Stimulated activated effector memory CD8-positive, alpha-beta T cell treated with anti-CD3 and anti-CD28 coated beads, Interleukin-12 subunit alpha, Interleukin-12 subunit beta, amount 100 ng/mL, for 72 hours (primary cell): ENCODE results near the gene ZNF628.

Experiments
- ATAC-seq: fragments of 150-1000 bp; cut with Tn5 transposase; 2 replicates; pipeline ENCODE4 v1.10.0; 2021
- DNase-seq, 2 donors: peaks; one replicate each; pipeline ENCODE4 v3.0.0; 2021 to 2022; ENCODE audit warnings: low spot score in 2 of 2
- H3K27ac Mint-ChIP-seq: one replicate; pipeline ENCODE4 v1.8.0; 2022; ENCODE audit warnings: mild to moderate bottlenecking, mixed read lengths
- H3K36me3 Mint-ChIP-seq: one replicate; pipeline ENCODE4 v1.8.0; 2022; ENCODE audit warnings: mild to moderate bottlenecking, mixed read lengths
- H3K4me1 Mint-ChIP-seq: one replicate; pipeline ENCODE4 v1.8.0; 2022; ENCODE audit warnings: mixed read lengths
- H3K4me3 Mint-ChIP-seq: one replicate; pipeline ENCODE4 v1.8.0; 2022; ENCODE audit warnings: mild to moderate bottlenecking, mixed read lengths
- H3K9me3 Mint-ChIP-seq: one replicate; pipeline ENCODE4 v1.8.0; 2022; ENCODE audit warnings: mixed read lengths

Gene ZNF628

DNA sequence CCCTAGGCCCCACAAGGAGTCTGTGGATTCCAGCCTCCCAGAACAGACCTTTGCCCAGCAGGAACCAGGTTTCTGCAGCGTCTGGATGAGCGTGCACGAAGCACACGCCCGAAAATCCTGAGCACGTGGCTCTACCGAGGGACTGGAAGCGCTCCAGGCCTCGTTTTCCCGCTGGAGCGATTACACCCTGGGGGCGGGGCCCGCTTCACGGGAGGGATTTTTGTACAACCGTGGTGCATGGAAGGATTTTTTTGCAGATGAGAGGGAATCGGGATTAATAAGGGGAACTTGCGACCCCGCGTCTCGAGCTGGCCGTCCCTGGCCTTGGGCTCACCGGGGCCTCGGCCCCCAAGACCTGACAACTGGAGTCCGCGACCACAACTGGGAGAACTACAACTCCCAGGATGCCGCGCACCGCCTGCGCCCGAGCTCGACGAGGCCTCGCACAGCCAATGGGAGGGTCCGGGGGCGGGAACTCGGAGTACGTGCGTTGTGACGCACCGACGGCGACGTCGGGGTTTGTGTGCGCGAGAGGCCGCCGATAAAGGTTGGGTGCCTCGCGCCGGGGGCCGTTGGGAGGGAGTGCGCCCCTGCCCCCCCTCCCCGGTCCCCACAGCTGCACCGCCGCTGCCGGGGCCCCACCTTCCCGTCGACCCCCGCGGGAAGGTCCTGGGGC, at the start of gene ZNF628:
Gene ZNF628, plus strand, starts transcription at position 518 of the 676 bp plus-strand sequence. CDS start 3,294 bp downstream, outside the sequence.
- Mint-ChIP-seq H3K9me3 (no peaks in the 10 kb centered on the region), H3K27ac (peak within 1 kb of the TSS; percentile 92), H3K4me3 (peak within 1 kb of the TSS; percentile 85), H3K36me3 (peaks cover 21% of the 10 kb centered on the region), H3K4me1 (peaks cover 33% of the 10 kb centered on the region)
- ATAC-seq (peak; percentile 95), DNase-seq (peak; percentile 90 to 96)

DNA sequence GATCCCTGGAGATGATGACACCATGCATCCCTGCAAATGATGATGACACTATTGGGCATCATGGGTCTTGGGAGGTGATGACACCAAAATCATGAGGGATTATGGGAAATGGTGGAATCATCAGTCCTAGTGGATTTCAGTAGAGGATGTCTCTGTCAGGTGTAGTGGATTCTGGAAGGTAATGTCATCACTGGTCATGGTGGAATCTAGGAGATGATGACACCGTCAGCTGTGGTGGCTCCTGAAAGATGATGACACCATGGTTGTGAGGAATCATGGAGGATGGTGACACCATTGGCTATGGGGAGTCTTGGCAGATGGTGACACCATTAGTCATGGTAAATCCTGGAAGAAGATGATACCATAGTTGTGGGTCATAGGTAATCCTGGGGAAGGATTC, 45.2 kb upstream of the ZNF628 start:
- H3K4me3 Mint-ChIP-seq = no peak overlapping the region
- no peaks in the 10 kb centered on the region for H3K36me3 Mint-ChIP-seq
- H3K27ac Mint-ChIP-seq = no peak overlapping the region
- no peak for ATAC-seq
- no peaks in the 10 kb centered on the region for H3K9me3 Mint-ChIP-seq
- DNase-seq = no peak
- no peaks in the 10 kb centered on the region for H3K4me1 Mint-ChIP-seq

DNA sequence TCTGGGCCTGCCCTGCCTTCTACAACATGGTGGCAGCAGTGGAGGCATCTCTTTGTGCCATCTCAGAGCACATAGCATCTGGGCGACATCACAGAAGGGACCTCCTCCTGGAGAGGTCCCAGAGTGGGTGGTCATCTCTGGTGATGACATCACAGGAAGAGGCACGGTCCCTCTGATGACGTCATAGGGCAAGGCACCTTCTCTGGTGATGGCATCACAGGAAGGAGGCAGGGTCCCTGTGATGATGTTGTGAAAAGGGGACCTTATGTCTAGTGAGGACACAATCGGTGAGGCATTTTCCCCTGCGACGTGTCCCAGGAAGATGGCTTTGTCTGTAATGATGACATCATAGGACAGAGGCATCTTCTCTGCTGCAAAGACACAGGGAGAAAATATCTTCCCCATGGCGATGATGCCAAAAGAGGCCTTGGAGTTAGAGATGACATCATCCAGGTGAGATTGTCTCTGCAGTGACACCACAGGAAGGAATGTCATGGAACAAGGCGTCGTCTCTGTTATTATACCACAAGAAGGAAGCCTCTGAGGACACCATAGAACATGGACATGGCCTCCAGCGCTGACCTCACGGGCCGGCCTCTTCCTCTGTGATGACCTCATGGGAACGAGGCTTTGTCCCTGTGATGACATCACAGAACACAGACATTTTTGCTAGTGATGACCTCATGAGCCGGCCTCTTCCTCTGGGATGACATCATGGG, 44.0 kb upstream of the ZNF628 start:
- H3K36me3 Mint-ChIP-seq = no peaks in the 10 kb centered on the region
- DNase-seq = no peak
- H3K4me1 Mint-ChIP-seq = no peaks in the 10 kb centered on the region

DNA sequence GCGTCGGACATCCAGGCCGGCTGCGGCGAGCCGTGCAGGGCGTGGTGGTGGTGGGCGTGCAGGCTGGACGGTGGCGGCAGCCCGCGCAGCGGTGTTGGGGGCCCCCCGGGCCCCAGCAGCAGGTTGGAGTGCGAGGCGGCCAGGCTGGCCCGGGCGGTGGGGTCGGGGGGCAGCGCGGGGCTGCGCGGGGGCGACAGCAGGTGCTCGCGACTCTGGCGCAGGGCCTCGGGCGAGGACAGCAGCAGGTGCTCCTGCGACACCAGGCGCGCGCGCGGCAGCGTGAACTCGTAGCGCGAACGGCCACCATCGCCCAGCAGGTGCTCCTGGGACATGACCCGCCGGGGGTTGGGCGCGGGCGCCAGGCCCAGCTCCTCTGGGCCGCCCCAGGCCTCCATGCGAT, 43.1 kb upstream of the ZNF628 start:
- no peaks in the 10 kb centered on the region for H3K9me3 Mint-ChIP-seq
- no peak overlapping the region for H3K27ac Mint-ChIP-seq
- no peak for ATAC-seq
- no peak for DNase-seq
- H3K36me3 Mint-ChIP-seq = no peaks in the 10 kb centered on the region
- no peak overlapping the region for H3K4me3 Mint-ChIP-seq
- H3K4me1 Mint-ChIP-seq = no peaks in the 10 kb centered on the region

More for the DNA sequence above, 44.0 kb upstream of the ZNF628 start:
- Mint-ChIP-seq H3K9me3 (no peaks in the 10 kb centered on the region), H3K27ac (no peak overlapping the region), H3K4me3 (no peak overlapping the region)
- no peak for ATAC-seq

DNA sequence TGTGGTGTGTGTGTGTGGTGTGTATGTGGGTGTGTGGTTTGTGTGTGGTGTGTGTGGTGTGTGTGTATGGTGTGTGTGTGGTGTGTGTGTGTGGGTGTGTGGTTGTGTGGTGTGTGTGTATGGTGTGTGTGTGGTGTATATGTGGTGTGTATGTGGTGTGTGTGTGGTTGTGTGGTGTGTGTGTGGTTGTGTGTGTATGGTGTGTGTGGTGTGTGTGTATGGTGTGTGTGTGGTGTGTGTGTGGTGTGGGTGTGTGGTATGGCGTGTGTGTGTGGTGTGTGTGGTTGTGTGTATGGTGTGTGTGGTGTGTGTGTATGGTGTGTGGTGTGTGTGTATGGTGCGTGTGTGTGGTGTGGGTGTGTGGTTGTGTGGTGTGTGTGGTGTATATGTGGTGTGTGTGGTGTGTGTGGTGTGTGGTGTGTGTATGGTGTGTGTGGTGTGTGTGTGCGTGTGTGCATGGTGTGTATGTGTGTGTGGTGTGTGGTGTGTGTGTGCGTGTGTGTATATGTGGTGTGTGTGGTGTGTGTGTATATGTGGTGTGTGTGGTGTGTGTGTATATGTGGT, 42.0 kb upstream of the ZNF628 start:
- ATAC-seq = no peak
- no peak for DNase-seq
- Mint-ChIP-seq H3K27ac (no peak overlapping the region), H3K4me1 (peaks cover 6% of the 10 kb centered on the region), H3K36me3 (no peaks in the 10 kb centered on the region), H3K4me3 (no peak overlapping the region), H3K9me3 (no peaks in the 10 kb centered on the region)

DNA sequence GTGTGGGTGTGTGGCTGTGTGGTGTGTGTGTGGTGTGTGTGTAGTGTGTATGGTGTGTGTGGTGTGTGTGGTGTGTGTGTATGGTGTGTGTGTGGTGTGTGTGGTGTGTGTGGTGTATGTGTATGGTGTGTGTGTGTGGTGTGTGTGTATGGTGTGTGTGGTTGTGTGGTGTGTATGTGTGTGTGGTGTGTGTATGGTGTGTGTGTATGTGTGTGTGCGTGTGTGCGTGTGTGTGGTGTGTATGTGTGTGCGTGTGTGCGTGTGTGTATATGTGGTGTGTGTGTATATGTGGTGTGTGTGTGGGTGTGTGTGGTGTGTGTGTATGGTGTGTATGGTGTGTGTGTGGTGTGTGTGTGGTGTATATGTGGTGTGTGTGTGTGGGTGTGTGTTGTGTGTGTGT, 41.4 kb upstream of the ZNF628 start:
- Mint-ChIP-seq H3K4me1 (peaks cover 7% of the 10 kb centered on the region), H3K4me3 (no peak overlapping the region), H3K36me3 (no peaks in the 10 kb centered on the region), H3K9me3 (no peaks in the 10 kb centered on the region), H3K27ac (no peak overlapping the region)
- no peak for DNase-seq
- ATAC-seq = no peak

DNA sequence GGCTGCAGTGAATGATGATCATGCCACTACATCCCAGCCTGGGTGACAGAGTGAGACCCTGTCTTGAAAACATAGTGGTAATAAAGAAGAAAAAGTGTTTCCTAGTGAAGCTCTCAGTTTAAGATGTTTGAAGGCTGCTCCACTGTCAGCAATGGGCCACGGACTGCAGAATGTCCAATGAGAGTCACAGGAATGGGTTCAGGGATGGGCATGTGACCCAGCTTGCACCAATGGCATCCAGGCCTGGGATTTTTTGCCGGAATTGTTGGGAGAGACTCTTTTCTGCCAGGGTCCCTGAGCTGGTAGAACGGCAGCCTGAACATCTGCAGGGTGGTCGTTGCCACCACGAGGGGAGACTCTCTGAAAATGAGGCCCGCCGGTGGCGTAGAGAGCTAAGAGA, 39.6 kb upstream of the ZNF628 start:
- Mint-ChIP-seq H3K9me3 (no peaks in the 10 kb centered on the region), H3K4me3 (no peak overlapping the region), H3K36me3 (no peaks in the 10 kb centered on the region), H3K4me1 (peaks cover 19% of the 10 kb centered on the region), H3K27ac (no peak overlapping the region)
- DNase-seq (no peak), ATAC-seq (no peak)

DNA sequence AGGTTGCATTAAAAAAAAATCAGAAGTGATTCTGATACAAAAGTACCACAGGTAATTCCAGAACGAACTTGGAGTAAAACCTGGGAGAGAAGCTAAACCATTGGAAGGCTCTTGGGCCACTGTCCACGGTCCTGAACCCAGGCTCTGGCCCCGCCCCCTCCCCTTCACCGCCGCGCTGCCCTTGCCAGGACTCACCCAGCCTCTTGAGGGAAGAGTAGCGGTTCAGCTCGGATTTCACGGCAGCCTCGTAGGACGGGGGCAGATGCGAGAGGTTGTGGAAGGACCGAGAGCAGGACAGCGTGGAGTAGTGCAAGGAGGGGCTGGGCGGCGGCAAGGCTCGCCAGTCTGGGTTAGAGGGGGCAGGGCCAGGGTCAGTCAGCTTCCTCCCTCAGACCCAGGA, 39.0 kb upstream of the ZNF628 start:
- H3K27ac Mint-ChIP-seq = no peak overlapping the region
- H3K4me1 Mint-ChIP-seq = peaks cover 19% of the 10 kb centered on the region
- no peaks in the 10 kb centered on the region for H3K36me3 Mint-ChIP-seq
- H3K4me3 Mint-ChIP-seq = no peak overlapping the region
- H3K9me3 Mint-ChIP-seq = no peaks in the 10 kb centered on the region
- no peak for ATAC-seq
- DNase-seq = no peak

DNA sequence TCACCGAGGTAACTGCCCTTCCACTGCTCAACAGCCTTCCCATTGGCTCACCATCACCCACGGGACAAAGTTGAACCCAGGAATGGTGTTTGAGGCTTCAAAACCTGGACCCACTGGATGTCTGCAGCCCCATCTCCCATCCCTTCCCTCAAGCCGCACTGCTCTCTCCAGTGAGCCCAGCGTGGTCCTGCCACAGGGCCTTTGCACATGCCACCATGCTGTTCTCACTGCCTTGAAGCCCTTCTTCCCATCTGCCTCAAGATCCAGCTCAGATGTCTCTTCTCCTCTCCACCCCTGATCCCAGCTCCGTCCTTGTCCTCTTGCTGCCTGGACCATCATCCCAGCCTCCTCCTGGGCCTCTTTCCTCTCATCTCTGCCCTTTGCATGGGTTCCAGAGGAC, 37.4 kb upstream of the ZNF628 start:
- Mint-ChIP-seq H3K36me3 (no peaks in the 10 kb centered on the region), H3K27ac (no peak overlapping the region), H3K9me3 (no peaks in the 10 kb centered on the region), H3K4me3 (no peak overlapping the region), H3K4me1 (peaks cover 25% of the 10 kb centered on the region)
- DNase-seq (no peak), ATAC-seq (no peak)

DNA sequence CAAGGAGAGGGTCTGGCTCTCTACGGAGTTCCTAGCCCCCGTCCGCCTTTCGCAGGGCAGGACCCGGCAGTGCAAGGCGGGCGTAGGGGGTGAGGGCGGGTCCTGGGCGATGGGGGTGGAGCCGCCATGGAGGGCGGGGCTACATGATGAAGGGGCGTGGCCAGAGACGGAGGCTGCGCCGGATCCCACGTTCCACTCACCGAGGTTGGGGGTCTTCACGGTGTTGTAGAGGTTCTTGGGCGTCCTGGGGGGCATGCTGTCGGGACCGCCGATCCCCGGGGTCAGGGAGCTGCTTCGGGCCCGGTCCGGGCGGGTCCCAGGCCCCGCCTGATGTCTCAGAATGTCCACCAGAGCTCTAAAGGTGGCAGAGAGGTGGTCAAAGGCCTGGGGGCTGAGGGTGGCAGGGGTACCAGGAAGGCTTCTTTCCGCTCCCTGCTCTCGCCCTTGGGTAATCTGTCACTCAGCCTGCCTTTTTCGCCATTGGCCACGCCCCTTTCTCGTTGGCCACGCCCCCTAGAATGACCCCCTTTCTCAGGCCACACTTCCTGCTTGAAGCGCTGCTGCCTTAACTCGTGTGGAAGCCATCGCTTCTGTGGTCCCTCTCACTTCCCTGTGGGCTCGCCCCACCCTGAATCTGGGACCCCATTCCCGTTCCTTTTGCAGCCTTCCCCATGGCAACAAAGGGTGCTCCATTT, 35.9 kb upstream of the ZNF628 start:
- ATAC-seq (peak; percentile 31), DNase-seq (no peak)
- H3K9me3 Mint-ChIP-seq = no peaks in the 10 kb centered on the region
- peaks cover 25% of the 10 kb centered on the region for H3K4me1 Mint-ChIP-seq
- peak overlapping the region; percentile 44 for H3K4me3 Mint-ChIP-seq
- H3K27ac Mint-ChIP-seq = peak overlapping the region; percentile 8
- no peaks in the 10 kb centered on the region for H3K36me3 Mint-ChIP-seq

DNA sequence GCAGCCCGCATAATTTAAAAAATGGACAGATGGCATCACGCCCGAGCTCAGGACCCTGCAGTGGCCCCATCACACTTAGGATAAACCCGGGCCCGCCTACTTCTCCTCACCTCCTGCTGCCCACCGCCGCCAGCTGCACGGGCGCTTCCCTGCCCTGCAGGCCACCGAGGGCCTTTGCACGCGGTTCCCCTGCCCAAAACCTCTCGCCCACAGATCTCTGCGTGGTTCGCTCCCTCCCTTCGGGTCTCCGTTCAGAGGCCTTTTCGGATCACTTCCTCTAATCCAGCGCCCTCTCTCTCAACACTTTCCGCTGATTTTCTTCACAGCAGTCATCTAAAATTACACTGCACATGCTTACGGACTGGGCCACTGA, 35.1 kb upstream of the ZNF628 start:
- peaks cover 25% of the 10 kb centered on the region for H3K4me1 Mint-ChIP-seq
- no peaks in the 10 kb centered on the region for H3K36me3 Mint-ChIP-seq
- H3K4me3 Mint-ChIP-seq = peak overlapping the region; percentile 44
- ATAC-seq (no peak), DNase-seq (no peak)
- no peaks in the 10 kb centered on the region for H3K9me3 Mint-ChIP-seq
- H3K27ac Mint-ChIP-seq = no peak overlapping the region

DNA sequence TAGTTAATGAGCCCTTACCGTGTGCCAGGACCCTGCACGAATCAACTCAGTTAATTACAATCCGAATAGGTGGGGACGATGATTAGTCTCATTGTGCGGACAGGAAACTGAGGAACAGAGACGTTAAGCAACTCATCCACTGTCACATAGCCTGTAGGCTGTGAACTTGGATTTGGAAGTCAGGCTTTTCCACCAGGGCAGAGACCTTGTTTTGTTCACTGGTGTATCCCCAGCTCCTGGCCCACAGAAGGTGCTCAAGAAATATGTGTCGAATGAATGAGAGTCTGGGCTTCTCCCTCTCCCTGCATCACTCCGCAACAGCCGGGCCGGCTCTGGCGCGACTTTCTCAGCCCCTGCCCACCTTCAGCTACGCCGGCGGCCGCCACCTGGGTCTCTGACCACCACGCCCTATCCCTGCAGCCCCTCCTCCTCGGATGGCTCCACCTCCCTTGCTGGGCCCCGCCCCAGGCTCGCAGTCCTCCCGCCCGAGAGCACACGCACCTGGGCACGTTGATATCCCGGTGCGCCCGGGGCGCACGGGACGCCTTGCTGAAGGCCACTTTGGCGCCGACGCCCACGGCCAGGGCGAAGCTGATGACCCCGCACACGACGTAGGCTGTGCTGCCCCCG, 34.6 kb upstream of the ZNF628 start:
- DNase-seq (no peak), ATAC-seq (no peak)
- Mint-ChIP-seq H3K4me3 (peak overlapping the region; percentile 44), H3K9me3 (no peaks in the 10 kb centered on the region), H3K27ac (no peak overlapping the region), H3K36me3 (no peaks in the 10 kb centered on the region), H3K4me1 (peaks cover 25% of the 10 kb centered on the region)

DNA sequence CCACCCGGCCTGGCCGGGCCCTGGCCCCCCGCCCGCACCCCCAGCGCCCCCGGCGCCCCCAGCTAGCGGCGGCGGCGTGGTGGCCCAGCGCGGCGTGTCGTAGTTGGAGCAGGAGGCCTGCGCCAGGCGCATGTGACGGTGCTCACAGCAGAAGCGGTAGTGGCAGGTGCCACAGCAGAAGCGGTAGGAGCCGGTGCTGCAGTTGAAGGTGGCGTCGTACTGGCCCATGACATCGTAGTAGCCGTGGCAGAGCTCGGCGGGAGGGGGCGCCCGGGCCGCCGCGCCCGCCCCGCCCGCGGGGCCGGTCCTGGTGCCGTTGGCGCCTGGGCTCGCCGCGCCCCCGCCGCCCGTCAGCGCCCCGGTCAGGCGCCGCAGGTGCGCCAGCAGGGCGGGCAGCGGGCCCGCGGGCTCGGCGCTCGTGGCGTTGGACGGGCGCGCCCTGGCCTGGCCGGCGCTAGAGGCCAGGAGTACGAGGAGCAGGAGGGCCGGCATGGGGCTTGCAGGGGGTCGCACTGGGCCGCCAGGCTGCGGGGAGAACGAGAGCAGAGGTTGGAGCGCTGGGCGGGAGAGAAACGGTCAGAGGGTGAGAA, 34.0 kb upstream of the ZNF628 start:
- Mint-ChIP-seq H3K4me3 (no peak overlapping the region), H3K4me1 (peaks cover 25% of the 10 kb centered on the region), H3K27ac (no peak overlapping the region), H3K36me3 (no peaks in the 10 kb centered on the region), H3K9me3 (no peaks in the 10 kb centered on the region)
- DNase-seq = no peak
- no peak for ATAC-seq

DNA sequence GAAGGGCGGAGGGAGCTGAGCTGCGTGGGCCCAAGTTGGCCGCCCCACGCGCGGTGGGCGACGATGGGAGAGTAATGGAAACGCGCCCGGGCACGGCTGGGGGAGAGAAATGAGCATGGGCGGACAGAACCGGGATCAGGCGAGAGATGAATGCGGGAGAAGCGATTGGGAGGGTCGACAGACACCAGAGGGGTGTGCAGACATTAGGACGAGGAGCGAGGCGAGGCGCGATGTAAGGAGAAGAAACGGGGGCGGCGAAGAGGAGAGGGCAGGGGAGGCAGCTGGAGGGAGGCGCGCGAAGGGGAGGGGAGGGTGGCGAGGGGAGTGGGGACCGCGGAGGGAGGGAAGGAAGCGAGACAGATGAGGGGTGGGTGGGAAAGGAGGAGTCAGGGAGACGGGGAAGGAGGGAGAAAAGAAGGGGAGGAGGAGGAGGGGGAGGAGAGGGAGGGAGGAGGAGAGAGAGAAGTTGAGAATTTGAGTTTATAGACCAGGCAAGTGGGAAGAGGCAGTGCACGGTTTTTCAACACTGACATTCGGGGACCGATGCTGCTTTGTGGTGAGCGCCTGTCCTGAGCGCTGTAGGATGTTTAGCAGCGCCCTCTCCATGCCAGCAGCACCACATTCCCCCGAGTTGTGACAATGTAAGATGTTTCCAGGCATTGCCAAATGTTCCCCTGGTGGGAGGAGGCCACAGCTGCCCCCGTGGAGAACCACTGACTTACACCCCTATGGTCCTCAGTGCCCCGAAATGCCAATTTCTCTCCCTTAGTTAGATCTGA, 33.2 kb upstream of the ZNF628 start, which contains the start of gene SHISA7:
Gene SHISA7, minus strand, starts transcription at position 256 of the 779 bp plus-strand sequence. CDS start 437 bp downstream, outside the sequence.
- H3K36me3 Mint-ChIP-seq = no peaks in the 10 kb centered on the region
- no peaks in the 10 kb centered on the region for H3K9me3 Mint-ChIP-seq
- no peak within 1 kb of the TSS for H3K4me3 Mint-ChIP-seq
- H3K4me1 Mint-ChIP-seq = peaks cover 25% of the 10 kb centered on the region
- H3K27ac Mint-ChIP-seq = no peak within 1 kb of the TSS
- no peak for ATAC-seq
- DNase-seq = no peak
